Mesodermal cell (in vitro differentiated cells): ENCODE results near the gene CHCHD3.

Source experiments
- H3K27ac ChIP-seq: 2 replicates; pipeline ENCODE4 v1.7.0; 2013; ENCODE audit warnings: mild to moderate bottlenecking, low read depth, low read length, moderate library complexity; ENCODE audit not compliant: severe bottlenecking
- H3K36me3 ChIP-seq: 2 replicates; pipeline ENCODE4 v1.7.1; 2013; ENCODE audit warnings: mild to moderate bottlenecking, low read length, moderate library complexity; ENCODE audit not compliant: control insufficient read depth, insufficient read depth
- H3K4me1 ChIP-seq: one replicate; pipeline ENCODE4 v1.7.1; 2013; ENCODE audit warnings: mild to moderate bottlenecking, low read length; ENCODE audit not compliant: insufficient read depth, control insufficient read depth, poor library complexity, severe bottlenecking
- H3K4me3 ChIP-seq: 2 replicates; pipeline ENCODE4 v1.7.0; 2013; ENCODE audit warnings: low read length, control low read depth, mild to moderate bottlenecking; ENCODE audit not compliant: insufficient read depth, poor library complexity, severe bottlenecking; ENCODE audit errors: extremely low read depth
- H3K9me3 ChIP-seq: 2 replicates; pipeline ENCODE4 v1.7.1; 2013; ENCODE audit warnings: mild to moderate bottlenecking, low read length, moderate library complexity; ENCODE audit not compliant: control insufficient read depth
- WGBS, 2 experiments: methylation state at CpG; one replicate each; pipeline ENCODE4 v1.1.5; 2013; ENCODE audit warnings: missing lambda C conversion rate in 2 of 2; ENCODE audit not compliant: insufficient coverage in 2 of 2; 5-methylcytosine and 5-hydroxymethylcytosine counted together

The CHCHD3 gene

GRCh38 chr7:132750530-132751217, 331.2 kb downstream of the CHCHD3 start:
- Histone ChIP-seq H3K9me3 (no peaks in the 10 kb centered on the region), H3K36me3 (no peaks in the 10 kb centered on the region), H3K4me3 (no peak overlapping the region), H3K27ac (no peak overlapping the region), H3K4me1 (peaks cover 5% of the 10 kb centered on the region)
- 65 to 66% methylated on average over 8 of the region's 11 CpGs for WGBS, 2 experiments

- H3K36me3 ChIP-seq = no peaks in the 10 kb centered on the region
- no peak overlapping the region for H3K27ac ChIP-seq
- no peak overlapping the region for H3K4me3 ChIP-seq
- 83 to 92% methylated on average over 4 to 6 of the region's 7 CpGs for WGBS, 2 experiments
- peaks cover 5% of the 10 kb centered on the region for H3K4me1 ChIP-seq
- H3K9me3 ChIP-seq = no peaks in the 10 kb centered on the region
Measured at GRCh38 chr7:132750096-132750495, 331.8 kb downstream of the CHCHD3 start.

GRCh38 chr7:132745510-132745909, 336.4 kb downstream of the CHCHD3 start:
- no peaks in the 10 kb centered on the region for H3K36me3 ChIP-seq
- peaks cover 5% of the 10 kb centered on the region for H3K9me3 ChIP-seq
- H3K27ac ChIP-seq = no peak overlapping the region
- no peaks in the 10 kb centered on the region for H3K4me1 ChIP-seq
- no peak overlapping the region for H3K4me3 ChIP-seq

GRCh38 chr7:132743974-132744373, 337.9 kb downstream of the CHCHD3 start:
- Histone ChIP-seq H3K4me3 (no peak overlapping the region), H3K27ac (no peak overlapping the region), H3K4me1 (no peaks in the 10 kb centered on the region), H3K36me3 (no peaks in the 10 kb centered on the region), H3K9me3 (peaks cover 5% of the 10 kb centered on the region)
- 85 to 100% methylated on average over 2 of the region's 2 CpGs for whole genome bisulfite sequencing, 2 experiments

- no peaks in the 10 kb centered on the region for H3K36me3 ChIP-seq
- no peak overlapping the region for H3K4me3 ChIP-seq
- no peak overlapping the region for H3K27ac ChIP-seq
- 88% methylated on average over 4 of the region's 4 CpGs for WGBS, 2 experiments
- H3K9me3 ChIP-seq = peaks cover 5% of the 10 kb centered on the region
- no peaks in the 10 kb centered on the region for H3K4me1 ChIP-seq
Measured at GRCh38 chr7:132742189-132742612, 339.7 kb downstream of the CHCHD3 start.

DNA sequence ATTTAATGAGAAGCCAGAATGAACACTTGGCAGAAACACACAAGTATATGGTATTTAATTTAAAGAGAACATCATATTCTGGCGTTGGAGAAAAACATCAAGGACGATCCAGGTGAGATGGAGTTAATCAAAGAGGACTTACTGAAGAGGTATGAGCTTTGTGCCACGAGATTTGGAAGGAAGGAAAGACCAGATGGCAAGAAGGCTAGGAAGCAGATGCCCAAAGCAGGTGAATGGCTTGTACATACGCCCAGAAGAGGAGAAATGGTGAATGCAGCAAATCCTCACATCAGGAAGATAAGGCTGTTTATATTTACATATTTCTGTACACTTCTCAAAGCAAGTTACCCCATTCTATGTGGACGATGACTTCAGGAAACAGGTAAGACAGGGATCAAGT, 341.7 kb downstream of the CHCHD3 start:
- 79 to 94% methylated on average over 3 to 4 of the region's 5 CpGs for WGBS, 2 experiments

DNA sequence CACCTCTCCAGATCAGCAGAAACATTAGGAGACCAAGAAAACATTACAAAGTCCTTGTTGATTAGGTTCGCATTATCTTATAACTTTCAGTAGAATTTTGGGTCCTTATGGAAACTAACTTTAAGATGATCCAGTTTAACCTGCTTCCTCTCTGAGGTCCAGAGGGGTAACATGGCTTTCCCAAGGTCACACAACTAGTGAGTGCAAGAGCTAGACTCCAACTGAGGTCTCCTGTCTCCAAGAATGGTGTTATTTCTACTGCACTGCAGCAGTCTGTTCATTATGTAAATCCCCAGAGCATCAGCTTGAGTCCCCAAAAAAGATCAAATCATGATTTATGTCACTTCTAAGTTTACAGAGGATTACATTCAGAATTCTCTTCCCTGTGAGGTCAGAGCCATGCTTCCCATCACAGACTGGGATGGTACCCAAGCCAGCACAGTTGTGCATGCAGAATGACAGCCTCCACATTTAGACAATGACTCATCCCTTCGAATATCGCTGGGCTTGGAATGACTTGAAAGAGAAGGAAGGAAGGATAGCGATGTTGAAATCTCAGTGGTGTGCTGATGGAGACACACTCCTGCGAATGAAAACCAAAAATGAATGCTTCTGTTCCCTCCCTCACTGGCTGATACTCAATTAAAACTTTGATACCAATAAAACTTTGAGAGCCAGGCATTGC, 342.5 kb downstream of the CHCHD3 start:
- WGBS, 2 experiments = no CpG with 5 or more reads among the region's 5 CpGs
- Histone ChIP-seq H3K4me3 (no peak overlapping the region), H3K36me3 (no peaks in the 10 kb centered on the region), H3K4me1 (no peaks in the 10 kb centered on the region), H3K27ac (no peak overlapping the region), H3K9me3 (peaks cover under 1% of the 10 kb centered on the region)

More for the DNA sequence above, 341.7 kb downstream of the CHCHD3 start:
- Histone ChIP-seq H3K9me3 (peaks cover 5% of the 10 kb centered on the region), H3K4me3 (no peak overlapping the region), H3K4me1 (no peaks in the 10 kb centered on the region), H3K27ac (no peak overlapping the region), H3K36me3 (no peaks in the 10 kb centered on the region)

GRCh38 chr7:132738254-132738653, 343.6 kb downstream of the CHCHD3 start:
- H3K36me3 ChIP-seq = no peaks in the 10 kb centered on the region
- WGBS, 2 experiments = no CpG with 5 or more reads among the region's 2 CpGs
- no peak overlapping the region for H3K4me3 ChIP-seq
- no peaks in the 10 kb centered on the region for H3K9me3 ChIP-seq
- H3K27ac ChIP-seq = no peak overlapping the region
- no peaks in the 10 kb centered on the region for H3K4me1 ChIP-seq

DNA sequence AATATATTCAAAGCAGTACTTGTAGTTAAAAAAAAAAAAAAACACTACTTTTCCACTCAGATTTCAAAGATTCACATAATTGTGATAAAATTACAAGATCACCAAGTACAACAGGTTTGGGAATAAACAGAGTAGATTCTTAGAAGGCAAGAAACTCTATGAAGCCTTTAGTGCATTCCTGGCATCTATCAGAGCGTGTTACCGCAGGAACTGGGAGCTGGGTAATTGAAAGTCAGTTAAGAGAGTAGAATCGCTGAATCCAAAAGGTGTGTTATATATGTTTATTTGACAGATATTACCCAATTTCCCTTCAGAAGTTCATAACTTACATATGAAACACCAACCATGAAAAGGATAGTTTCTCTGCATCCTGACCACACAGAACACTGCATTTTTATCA, 346.4 kb downstream of the CHCHD3 start:
- WGBS, 2 experiments = 100% methylated on average over 2 of the region's 3 CpGs; no CpG with 5 or more reads in 1 of the 2 experiments
- Histone ChIP-seq H3K36me3 (no peaks in the 10 kb centered on the region), H3K4me1 (no peaks in the 10 kb centered on the region), H3K27ac (no peak overlapping the region), H3K9me3 (no peaks in the 10 kb centered on the region), H3K4me3 (no peak overlapping the region)
